Activated T-helper 9 cell treated with anti-CD3 and anti-CD28 coated beads, Interleukin-2, amount 50 U/mL, for 16 hours (primary cell): ENCODE data around the gene MPND.

ENCODE experiments used
- DNase-seq: peaks from one replicate; pipeline ENCODE4 v3.0.0-alpha.2; 2020; ENCODE audit warnings: low read depth

Gene MPND

DNA sequence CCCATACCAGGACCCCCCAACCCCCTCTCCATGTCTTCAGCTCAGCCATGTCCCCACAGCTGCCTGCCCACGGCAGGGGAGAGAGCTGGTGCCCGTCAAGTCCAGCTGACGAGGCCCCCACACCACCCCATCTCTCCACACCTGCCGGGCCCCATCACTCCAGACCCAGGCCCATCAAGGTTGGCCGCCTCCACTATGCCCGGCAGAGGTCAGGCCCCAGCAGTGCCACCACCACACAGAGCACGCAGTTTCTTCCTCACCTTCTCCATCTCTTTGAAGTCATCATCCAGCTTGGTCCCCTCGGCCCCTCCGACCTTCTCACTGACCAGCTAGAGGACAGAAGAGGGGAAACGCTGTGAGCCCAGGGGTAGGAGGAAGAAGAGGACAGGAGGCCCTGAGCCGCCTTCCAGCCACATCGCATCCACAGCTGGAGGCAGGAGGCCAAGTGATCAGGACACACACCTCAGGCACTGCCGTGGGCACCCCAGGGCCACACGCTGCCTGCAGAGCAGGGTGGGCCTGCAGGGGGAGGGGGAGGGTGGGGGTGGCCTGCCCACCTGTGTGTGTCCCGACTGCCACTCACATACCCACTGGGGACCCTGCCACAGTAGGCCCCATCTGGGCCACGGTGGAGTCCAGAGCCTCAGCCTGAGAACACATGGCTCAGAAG lies 23.4 kb downstream of the MPND start:
- no peak for DNase-seq

GRCh38 chr19:4367336-4367723 lies 24.0 kb downstream of the MPND start:
- no peak for DNase-seq

DNA sequence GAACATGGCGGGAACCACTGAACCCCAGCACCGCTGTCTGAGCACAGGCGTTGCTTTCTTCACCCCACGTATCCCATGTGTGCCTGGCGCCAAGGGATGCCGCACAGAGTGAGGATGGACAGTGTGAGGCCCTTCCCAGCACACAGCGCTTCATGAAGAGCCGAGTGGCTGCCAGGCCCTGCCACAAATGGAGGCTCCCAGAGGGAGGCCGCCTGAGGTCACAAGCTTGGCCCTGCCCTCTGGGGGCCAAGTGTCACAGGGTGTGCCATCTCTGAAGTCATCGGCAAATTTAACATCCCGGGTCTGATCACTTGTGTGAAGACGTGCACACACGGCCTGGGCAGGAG lies 24.4 kb downstream of the MPND start:
- no peak for DNase-seq

- no peak for DNase-seq
These were observed 24.9 kb downstream of the MPND start for GRCh38 chr19:4368128-4368820.

GRCh38 chr19:4369109-4369887 lies 25.9 kb downstream of the MPND start:
- peak; percentile 42 for DNase-seq

- peak; percentile 68 for DNase-seq
These were observed 26.5 kb downstream of the MPND start for GRCh38 chr19:4369888-4370260.

DNA sequence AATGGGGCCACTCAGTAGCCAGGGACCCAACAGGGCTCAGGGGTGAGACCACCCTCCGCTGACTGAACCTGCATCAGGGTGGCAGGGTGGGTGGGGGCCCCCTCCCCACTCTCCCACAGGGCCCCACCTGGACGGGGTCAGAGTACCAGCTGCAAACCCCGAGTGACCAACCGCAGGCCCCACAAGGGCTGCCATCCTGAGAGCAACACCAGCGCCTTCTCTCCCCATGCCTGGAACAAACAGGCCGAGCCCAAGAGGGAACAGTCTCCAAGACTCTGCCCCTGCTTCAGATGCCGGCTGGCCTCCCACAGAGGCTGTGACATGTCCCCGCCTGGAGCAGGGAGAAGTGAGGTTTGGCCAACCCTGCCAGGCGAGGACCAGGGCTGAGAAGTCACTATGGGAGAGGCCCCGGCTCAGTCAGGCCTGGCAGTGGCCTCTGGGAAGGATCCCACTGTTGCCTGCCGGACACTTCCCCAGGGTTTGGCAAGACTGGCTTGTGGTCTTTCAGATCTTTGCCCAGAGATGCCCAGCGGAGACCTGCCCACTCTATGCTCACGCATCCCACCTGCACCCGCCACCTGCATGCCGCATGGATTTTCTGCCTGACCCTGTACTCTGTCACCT lies 27.2 kb downstream of the MPND start:
- DNase-seq, result no peak

DNA sequence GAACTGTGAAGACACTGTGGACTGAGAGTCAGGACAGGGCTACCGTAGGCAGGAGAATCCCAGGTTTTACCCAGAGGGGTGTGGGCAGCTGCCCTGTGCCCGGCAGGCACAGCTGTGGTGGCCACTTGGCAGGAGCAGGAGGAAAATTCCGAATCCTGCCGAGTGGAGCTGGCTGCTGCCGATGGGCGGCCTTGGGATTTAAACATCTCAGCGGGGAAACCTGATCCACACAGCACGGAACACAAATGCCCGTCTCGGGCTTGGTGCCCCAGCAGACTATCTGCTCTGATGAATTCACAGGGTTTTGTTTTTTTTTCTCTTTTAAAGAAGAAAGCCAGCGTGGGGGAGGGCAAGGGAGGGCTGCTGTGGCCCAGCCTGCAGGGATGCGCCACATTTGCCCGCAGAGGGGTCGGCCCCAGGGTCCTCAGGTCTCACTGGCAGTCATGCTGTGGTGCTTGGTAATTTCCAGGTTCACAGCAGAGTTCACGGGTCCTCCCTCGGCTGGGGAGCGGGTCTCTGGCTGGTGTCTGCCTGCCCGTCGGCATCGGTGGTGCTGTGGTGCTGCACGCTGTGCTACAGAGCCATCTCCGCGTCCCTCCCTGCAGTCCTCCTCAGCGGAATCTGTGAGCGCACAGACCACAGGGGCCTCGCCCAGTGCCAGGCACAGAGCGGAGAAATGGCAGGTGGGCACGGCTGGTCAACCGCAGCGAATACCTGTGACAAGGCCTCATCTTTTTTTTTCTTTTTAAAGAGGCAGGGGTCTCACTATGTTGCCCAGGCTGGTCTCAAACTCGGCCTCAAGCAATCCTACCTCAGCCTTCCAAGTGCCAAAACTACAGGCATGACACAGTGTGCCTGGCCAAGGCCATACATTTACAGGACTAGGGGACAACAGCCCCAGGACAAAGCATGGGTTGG lies 28.1 kb downstream of the MPND start:
- DNase-seq, result no peak

- DNase-seq, result no peak
These were observed 29.0 kb downstream of the MPND start for GRCh38 chr19:4372165-4373012.

GRCh38 chr19:4373013-4373367 lies 29.6 kb downstream of the MPND start:
- no peak for DNase-seq

- no peak for DNase-seq
These were observed 30.5 kb downstream of the MPND start for GRCh38 chr19:4373601-4374497.

DNA sequence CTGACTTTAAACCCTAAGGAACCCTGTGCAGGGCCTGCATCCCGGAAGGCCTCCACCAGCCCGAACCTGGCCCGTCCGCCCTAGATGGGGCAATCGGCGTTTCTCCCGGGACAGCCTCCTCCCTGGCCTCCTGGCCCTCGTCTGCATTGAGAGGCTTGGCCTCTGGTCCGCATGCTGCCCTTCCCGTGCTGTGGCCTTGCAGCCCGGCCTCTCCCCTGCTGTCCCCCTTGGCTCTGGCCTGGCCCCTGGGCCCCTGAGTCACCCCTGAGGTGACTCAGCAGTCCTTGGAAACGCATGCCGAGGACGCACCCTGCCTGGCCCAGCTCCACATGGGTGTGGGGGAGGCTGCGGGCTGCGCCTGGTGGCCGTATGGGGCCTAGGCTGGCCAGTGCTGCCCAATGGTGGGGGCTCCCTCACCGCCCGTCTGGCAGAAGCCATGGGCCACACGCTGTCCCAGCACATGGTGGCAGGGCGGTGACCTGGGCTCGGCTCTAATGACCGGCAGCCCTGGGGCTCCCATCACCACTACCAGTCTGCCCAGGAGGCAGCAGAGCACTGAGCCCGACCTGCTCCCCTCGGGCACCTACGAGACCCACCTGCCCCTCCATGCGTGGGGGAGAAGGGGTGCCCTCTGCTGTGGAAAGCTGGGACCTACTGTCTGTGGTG lies 31.3 kb downstream of the MPND start:
- no peak for DNase-seq

GRCh38 chr19:4375164-4376027 lies 32.0 kb downstream of the MPND start:
- DNase-seq, result no peak

DNA sequence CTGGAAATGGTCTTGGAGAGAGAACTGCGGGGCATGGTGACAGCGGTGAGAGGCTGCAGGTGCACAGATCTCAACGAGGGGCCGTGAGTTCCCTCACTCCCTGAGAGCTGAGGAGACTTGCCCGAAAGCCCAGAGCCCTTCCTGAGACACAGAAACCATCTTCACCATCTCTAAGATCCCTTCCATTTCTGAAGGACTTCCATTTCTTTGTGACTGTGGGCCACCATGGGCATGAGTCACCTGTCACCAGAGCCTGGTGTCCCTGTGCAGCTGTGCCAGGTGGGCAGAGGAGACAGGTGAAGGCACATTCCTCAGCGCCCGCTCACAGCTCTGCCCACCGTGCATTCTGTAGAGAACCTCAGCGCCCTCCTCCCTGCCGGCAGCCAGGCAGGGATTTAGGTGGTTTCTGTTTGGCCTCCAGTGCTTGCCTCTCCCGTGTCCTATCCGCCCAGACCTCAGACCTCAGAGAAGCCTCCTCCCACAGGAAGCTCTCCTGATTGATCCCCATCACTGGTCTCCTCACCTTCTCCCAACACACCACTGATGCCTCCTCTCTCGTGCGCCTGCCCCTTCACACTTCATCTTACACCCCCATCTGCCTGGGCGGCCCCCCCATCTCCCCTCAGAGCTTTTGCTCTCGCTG lies 32.8 kb downstream of the MPND start:
- no peak for DNase-seq

DNA sequence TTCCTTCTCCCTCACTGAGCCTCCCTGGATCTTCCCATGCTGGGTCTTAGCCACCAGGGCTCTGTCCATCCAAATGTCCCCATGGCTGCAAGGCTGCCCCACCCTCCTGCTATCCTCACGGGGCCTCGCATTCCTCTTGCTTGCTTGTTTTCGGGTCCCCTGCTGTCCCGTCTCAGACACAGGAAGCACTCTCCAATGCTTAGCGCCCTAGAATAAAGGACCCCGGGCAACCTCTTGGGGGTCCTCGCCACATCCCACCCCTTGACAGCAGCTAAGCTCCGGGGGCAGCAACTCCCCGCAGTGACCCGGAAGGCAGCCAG lies 33.3 kb downstream of the MPND start:
- no peak for DNase-seq

- no peak for DNase-seq
These were observed 33.8 kb downstream of the MPND start for GRCh38 chr19:4376991-4377781.

DNA sequence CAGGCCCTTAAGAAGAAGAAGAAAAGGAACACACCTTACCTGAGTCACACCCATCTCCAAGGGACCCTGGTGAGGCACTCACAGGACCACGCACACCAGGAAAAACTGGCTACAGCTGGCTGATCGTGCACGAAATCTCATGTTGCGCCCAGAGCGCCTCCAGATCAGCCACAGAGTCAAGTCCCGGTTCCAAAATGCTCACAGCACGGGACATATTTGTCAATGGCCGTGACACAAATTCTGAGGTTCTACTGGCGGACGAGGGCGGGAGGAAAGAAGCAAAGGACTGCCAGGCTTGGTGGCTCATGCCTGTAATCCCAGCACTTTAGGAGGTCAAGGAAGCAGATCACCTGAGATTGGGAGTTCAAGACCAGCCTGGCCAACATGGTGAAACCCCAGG lies 35.5 kb downstream of the MPND start:
- no peak for DNase-seq
